NAMALWA (cell line): Measurements from ENCODE around the gene BORCS6.

ENCODE experiments used
- DNase-seq: peaks from one replicate; pipeline ENCODE4 v3.0.0-alpha.2; 2015; ENCODE audit warnings: low spot score

BORCS6 gene

DNA sequence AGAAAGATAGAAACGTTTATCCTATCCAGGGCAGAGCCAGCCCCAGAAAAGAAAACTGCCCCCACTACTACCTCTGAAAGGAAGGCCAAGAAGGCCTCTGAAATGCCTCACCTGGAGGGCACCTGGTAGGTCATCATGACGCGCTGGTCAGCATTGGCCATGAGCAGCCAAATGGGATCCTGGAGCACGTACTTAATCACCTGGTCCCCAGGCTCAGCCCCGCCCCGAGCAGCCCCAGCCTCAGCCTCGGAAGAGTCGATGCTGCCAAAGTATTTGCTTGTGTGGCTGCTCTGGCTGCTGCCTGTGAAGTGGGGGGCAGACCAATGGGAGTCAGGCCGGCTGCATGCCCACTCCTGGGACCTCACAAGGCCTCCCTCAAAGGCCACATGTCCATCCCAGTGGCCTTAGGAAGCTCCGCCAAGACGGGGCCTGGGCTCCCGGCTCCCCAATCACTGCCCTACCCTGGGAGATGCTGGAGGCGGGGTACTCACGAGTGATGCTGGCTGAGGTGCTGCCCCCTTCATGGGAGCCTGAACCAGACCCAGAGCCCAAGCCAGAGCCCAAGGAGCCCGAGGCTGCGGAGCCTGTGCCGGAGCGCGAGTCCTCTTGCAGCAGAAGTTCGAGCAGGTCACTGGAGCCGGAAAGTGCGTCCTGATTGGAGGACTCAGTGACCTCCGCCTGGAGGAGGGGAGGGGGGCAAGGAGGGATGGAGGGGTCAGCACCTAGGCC, 47.7 kb downstream of the BORCS6 start:
- no peak for DNase-seq

DNA sequence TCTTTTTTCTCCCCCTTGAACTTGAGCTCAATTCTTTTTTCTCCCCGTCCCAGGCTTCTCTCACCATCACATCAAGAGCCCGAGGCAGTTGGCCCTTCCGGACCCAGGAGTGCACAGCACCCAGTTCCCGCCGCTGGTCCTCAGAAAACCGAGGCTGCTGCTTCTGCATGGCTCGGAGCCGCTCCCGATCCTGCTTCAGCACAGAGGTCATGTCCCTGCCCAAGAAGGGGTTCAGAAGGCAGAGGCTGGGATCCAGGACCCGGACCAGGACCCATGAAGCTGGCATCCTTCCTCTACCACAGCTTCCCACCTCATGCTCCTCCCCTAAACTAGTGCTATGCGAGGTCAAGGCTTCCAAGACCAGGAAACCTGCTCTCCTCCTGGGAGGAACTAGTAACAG, 48.2 kb downstream of the BORCS6 start:
- no peak for DNase-seq

GRCh38 chr17:8141045-8141444, 48.9 kb downstream of the BORCS6 start:
- DNase-seq = no peak

GRCh38 chr17:8140065-8141029, 49.6 kb downstream of the BORCS6 start:
- DNase-seq = no peak

GRCh38 chr17:8138672-8139371, 51.2 kb downstream of the BORCS6 start:
- peak; percentile 94 for DNase-seq

DNA sequence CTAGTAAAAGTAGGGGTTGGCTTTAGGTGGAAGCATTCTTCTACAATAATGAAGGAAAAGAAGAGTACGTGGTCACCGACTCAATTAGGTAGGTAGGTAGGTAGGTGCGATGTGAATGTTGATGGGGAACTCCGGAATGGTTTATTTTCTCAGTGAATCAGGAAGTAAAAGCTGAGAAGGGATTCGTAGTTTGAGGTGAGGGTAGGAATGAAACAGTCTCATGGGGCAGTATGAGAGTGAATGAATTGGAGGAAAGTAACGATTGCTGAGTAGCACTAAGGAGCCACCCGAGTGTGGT, 51.7 kb downstream of the BORCS6 start:
- no peak for DNase-seq
